ENCODE measurements around the gene MBD5.

The MBD5 gene

GRCh38 chr2:148555622-148556294, 534.9 kb downstream of the MBD5 start:
- TF ChIP-seq CTCF (conservative IDR thresholded peaks at IDR 0.05; ENCODE audit: low read depth, low read length), result no peak

GRCh38 chr2:148557844-148558436, 537.0 kb downstream of the MBD5 start:
- no peak overlapping the region for H3K27ac ChIP-seq
- no peaks in the 10 kb centered on the region for H3K27me3 ChIP-seq (ENCODE audit: insufficient read depth, low read depth)
- H3K4me3 ChIP-seq (IDR thresholded peaks at IDR 0.05; ENCODE audit: insufficient read depth, low read depth, low read length), result no peak overlapping the region
- no peaks in the 10 kb centered on the region for H3K4me1 ChIP-seq (ENCODE audit: low read depth, poor library complexity, severe bottlenecking)
- no peak overlapping the region for H3K4me2 ChIP-seq
- no peak overlapping the region for H3K9ac ChIP-seq
- H3K79me2 ChIP-seq (ENCODE audit: insufficient read depth, low read depth), result no peaks in the 10 kb centered on the region
- no peak overlapping the region for H2AFZ ChIP-seq (ENCODE audit: low read depth)
- H3K36me3 ChIP-seq (ENCODE audit: insufficient read depth), result no peaks in the 10 kb centered on the region
- no peaks in the 10 kb centered on the region for H4K20me1 ChIP-seq (ENCODE audit: insufficient read depth)
- 0 out of 2 replicates have a peak, but pooled peaks have one; percentile 28 for TF ChIP-seq CTCF (conservative IDR thresholded peaks at IDR 0.05; ENCODE audit: low read depth, low read length)

More at GRCh38 chr2:148555622-148556294, 534.9 kb downstream of the MBD5 start:
- Histone ChIP-seq H3K4me3 (IDR thresholded peaks at IDR 0.05; ENCODE audit: insufficient read depth, low read depth, low read length) (no peak overlapping the region), H3K79me2 (ENCODE audit: insufficient read depth, low read depth) (no peaks in the 10 kb centered on the region), H3K9ac (no peak overlapping the region), H3K4me2 (no peak overlapping the region), H3K27ac (no peak overlapping the region), H3K36me3 (ENCODE audit: insufficient read depth) (no peaks in the 10 kb centered on the region), H3K27me3 (ENCODE audit: insufficient read depth, low read depth) (no peaks in the 10 kb centered on the region), H3K4me1 (ENCODE audit: low read depth, poor library complexity, severe bottlenecking) (no peaks in the 10 kb centered on the region), H2AFZ (ENCODE audit: low read depth) (no peak overlapping the region), H4K20me1 (ENCODE audit: insufficient read depth) (no peaks in the 10 kb centered on the region)

DNA sequence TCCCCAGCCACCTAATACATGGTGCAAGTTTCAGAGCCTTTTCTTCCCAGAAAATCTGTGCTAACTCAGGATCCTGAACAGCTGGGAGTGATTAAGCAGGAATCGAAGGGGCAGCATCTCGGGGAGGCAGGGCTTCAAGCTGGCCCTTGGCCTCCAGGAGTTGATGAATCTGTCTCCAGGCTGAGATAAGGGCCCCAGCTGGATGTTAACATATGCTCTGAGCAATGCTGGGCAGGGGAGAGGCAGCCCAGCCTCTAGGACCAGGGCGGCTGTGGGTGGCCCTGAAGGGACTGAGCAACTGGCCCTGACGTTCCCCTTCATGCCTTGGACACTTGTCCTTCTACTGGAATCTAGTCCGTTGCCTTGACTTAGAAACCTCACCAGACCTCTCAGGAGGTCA, 539.6 kb downstream of the MBD5 start:
- H3K27me3 ChIP-seq (ENCODE audit: insufficient read depth, low read depth), result no peaks in the 10 kb centered on the region

DNA sequence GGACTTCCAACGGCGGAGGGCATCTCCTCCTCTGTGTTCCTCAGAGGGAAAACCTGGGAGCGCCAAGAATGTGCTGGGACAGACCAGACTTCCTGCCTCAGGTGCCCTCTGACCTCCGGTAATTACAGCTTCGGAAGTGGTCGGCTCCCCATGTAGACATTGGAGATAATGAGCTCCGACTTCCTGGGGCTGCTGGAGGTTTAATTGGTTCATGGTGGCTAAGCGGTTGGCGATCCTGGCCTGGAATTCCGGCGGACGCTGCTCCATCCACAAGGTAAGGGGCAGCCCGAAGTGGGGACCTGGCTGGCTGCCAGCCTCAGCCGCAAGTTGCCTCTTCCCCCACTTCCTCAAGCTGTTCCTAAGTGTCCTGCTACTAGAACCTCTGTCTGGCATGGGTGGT, 540.5 kb downstream of the MBD5 start:
- Histone ChIP-seq H3K79me2 (ENCODE audit: insufficient read depth, low read depth) (no peaks in the 10 kb centered on the region), H3K9ac (no peak overlapping the region), H3K27ac (no peak overlapping the region), H2AFZ (ENCODE audit: low read depth) (no peak overlapping the region), H3K27me3 (ENCODE audit: insufficient read depth, low read depth) (no peaks in the 10 kb centered on the region), H3K4me3 (IDR thresholded peaks at IDR 0.05; ENCODE audit: insufficient read depth, low read depth, low read length) (no peak overlapping the region), H3K4me1 (ENCODE audit: low read depth, poor library complexity, severe bottlenecking) (no peaks in the 10 kb centered on the region), H4K20me1 (ENCODE audit: insufficient read depth) (no peaks in the 10 kb centered on the region), H3K4me2 (no peak overlapping the region), H3K36me3 (ENCODE audit: insufficient read depth) (no peaks in the 10 kb centered on the region)
- TF ChIP-seq CTCF (conservative IDR thresholded peaks at IDR 0.05; ENCODE audit: low read depth, low read length), result no peak

More for the DNA sequence above, 539.6 kb downstream of the MBD5 start:
- Histone ChIP-seq H3K27ac (no peak overlapping the region), H3K79me2 (ENCODE audit: insufficient read depth, low read depth) (no peaks in the 10 kb centered on the region), H3K4me1 (ENCODE audit: low read depth, poor library complexity, severe bottlenecking) (no peaks in the 10 kb centered on the region), H2AFZ (ENCODE audit: low read depth) (no peak overlapping the region), H4K20me1 (ENCODE audit: insufficient read depth) (no peaks in the 10 kb centered on the region), H3K4me3 (IDR thresholded peaks at IDR 0.05; ENCODE audit: insufficient read depth, low read depth, low read length) (no peak overlapping the region), H3K9ac (no peak overlapping the region), H3K36me3 (ENCODE audit: insufficient read depth) (no peaks in the 10 kb centered on the region), H3K4me2 (no peak overlapping the region)
- no peak for TF ChIP-seq CTCF (conservative IDR thresholded peaks at IDR 0.05; ENCODE audit: low read depth, low read length)

Data from KMS-11 (cell line).